Vagina (tissue), 2 donors: ENCODE results near the gene RINL. TPM values are rescaled to one million over a fixed set of nuclear protein-coding genes. Genes with fewer than 3 reads are reported as not detected.

Experiments
- DNase-seq, 2 donors: peaks; one replicate each; pipeline ENCODE4 v3.0.0-alpha.2; 2017; ENCODE audit errors: extremely low spot score in 2 of 2
- H3K27ac ChIP-seq: fragments of 200-600 bp; sonication (generic); one replicate; pipeline ENCODE4 v1.5.1; 2019
- H3K27me3 ChIP-seq: fragments of 200-600 bp; sonication (generic); one replicate; pipeline ENCODE4 v1.5.1; 2019
- H3K36me3 ChIP-seq, 2 donors: fragments of 200-600 bp; sonication (generic); one replicate each; pipeline ENCODE4 v1.5.1; 2017 to 2019
- H3K4me1 ChIP-seq: fragments of 200-600 bp; sonication (generic); one replicate; pipeline ENCODE4 v1.5.1; 2019
- H3K4me3 ChIP-seq, 2 donors: fragments of 200-600 bp; sonication (generic); 1 replicate in 1 of 2; 2 replicates in 1 of 2; pipeline ENCODE4 v1.5.1; 2016 to 2019
- H3K9me3 ChIP-seq: fragments of 200-600 bp; sonication (generic); one replicate; pipeline ENCODE4 v1.5.1; 2019
- POLR2A ChIP-seq, 2 donors: fragments of 450-650 bp; IDR thresholded peaks; one replicate each; pipeline ENCODE4 v1.6.1; 2017; ENCODE audit warnings: antibody characterized with exemption in 2 of 2, mild to moderate bottlenecking in 2 of 2, moderate library complexity in 2 of 2
- POLR2AphosphoS5 ChIP-seq, 2 donors: sonication (generic); formaldehyde crosslinking; IDR thresholded peaks; one replicate each; pipeline ENCODE4 v1.9.0; 2017; ENCODE audit warnings: antibody characterized with exemption in 2 of 2, mild to moderate bottlenecking in 2 of 2, low read depth in 1 of 2; ENCODE audit not compliant: insufficient read depth in 1 of 2
- intact Hi-C: fragments of 100-400 bp; cut with DNase I; formaldehyde crosslinking; loops from one replicate; pipeline ENCODE4 v1.15.1; 2023
- total RNA-seq: library from RNA; depleted of rRNA; stranded (reverse); fragments of >200 nt; gene quantifications from one replicate; pipeline ENCODE4 v1.2.3, GENCODE V29; 2016
- TF ChIP-seq, protein P1 (sequence below), 3 experiments: fragments of 450-650 bp in 2 of 3; fragments of 200-600 bp in 1 of 3; sonication (generic) in 1 of 3; IDR thresholded peaks; one replicate each; pipeline ENCODE4 v1.5.1; 2017 to 2019; ENCODE audit warnings: antibody characterized with exemption in 3 of 3, mild to moderate bottlenecking in 2 of 3, moderate library complexity in 2 of 3

The RINL gene
- total RNA-seq, 1 donor from 2014 or later: 7.4 TPM

- Histone ChIP-seq H3K27ac (no peak overlapping the region), H3K4me3 (no peak overlapping the region), H3K4me1 (no peaks in the 10 kb centered on the region), H3K27me3 (no peaks in the 10 kb centered on the region), H3K9me3 (no peaks in the 10 kb centered on the region), H3K36me3 (peaks cover 0 to 15% of the 10 kb centered on the region in 2 donors)
- TF ChIP-seq, protein P1, sequence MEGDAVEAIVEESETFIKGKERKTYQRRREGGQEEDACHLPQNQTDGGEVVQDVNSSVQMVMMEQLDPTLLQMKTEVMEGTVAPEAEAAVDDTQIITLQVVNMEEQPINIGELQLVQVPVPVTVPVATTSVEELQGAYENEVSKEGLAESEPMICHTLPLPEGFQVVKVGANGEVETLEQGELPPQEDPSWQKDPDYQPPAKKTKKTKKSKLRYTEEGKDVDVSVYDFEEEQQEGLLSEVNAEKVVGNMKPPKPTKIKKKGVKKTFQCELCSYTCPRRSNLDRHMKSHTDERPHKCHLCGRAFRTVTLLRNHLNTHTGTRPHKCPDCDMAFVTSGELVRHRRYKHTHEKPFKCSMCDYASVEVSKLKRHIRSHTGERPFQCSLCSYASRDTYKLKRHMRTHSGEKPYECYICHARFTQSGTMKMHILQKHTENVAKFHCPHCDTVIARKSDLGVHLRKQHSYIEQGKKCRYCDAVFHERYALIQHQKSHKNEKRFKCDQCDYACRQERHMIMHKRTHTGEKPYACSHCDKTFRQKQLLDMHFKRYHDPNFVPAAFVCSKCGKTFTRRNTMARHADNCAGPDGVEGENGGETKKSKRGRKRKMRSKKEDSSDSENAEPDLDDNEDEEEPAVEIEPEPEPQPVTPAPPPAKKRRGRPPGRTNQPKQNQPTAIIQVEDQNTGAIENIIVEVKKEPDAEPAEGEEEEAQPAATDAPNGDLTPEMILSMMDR (IDR thresholded peaks at IDR 0.05): no peak
- no peak for TF ChIP-seq POLR2A (IDR thresholded peaks at IDR 0.05)
- DNase-seq: no peak
- intact Hi-C loops: no loop called here
These were observed 32.4 kb upstream of the RINL start for GRCh38 chr19:38910488-38910887.

- Histone ChIP-seq H3K36me3 (peaks cover 0 to 22% of the 10 kb centered on the region in 2 donors), H3K4me1 (no peaks in the 10 kb centered on the region), H3K9me3 (no peaks in the 10 kb centered on the region), H3K27me3 (no peaks in the 10 kb centered on the region), H3K4me3 (no peak overlapping the region), H3K27ac (no peak overlapping the region)
- TF ChIP-seq POLR2A (IDR thresholded peaks at IDR 0.05) (no peak), POLR2AphosphoS5 (IDR thresholded peaks at IDR 0.05; ENCODE audit: insufficient read depth in 1 of 2, low read depth in 1 of 2) (no peak)
- TF ChIP-seq, protein P1 (IDR thresholded peaks at IDR 0.05): no peak
- intact Hi-C loops: no loop called here
- no peak for DNase-seq
These were observed 30.8 kb upstream of the RINL start for GRCh38 chr19:38908911-38909310.

- Histone ChIP-seq H3K4me1 (no peaks in the 10 kb centered on the region), H3K27me3 (no peaks in the 10 kb centered on the region), H3K4me3 (no peak overlapping the region), H3K36me3 (peaks cover 0 to 22% of the 10 kb centered on the region in 2 donors), H3K9me3 (no peaks in the 10 kb centered on the region), H3K27ac (no peak overlapping the region)
- TF ChIP-seq POLR2AphosphoS5 (IDR thresholded peaks at IDR 0.05; ENCODE audit: insufficient read depth in 1 of 2, low read depth in 1 of 2) (no peak), POLR2A (IDR thresholded peaks at IDR 0.05) (no peak)
- TF ChIP-seq, protein P1 (IDR thresholded peaks at IDR 0.05): no peak
- DNase-seq: no peak
- intact Hi-C loops: no loop called here
These were observed 29.6 kb upstream of the RINL start for GRCh38 chr19:38907670-38908069.

- TF ChIP-seq, protein P1 (IDR thresholded peaks at IDR 0.05): no peak
- TF ChIP-seq POLR2AphosphoS5 (IDR thresholded peaks at IDR 0.05; ENCODE audit: insufficient read depth in 1 of 2, low read depth in 1 of 2) (no peak), POLR2A (IDR thresholded peaks at IDR 0.05) (no peak)
- Histone ChIP-seq H3K4me3 (no peak overlapping the region), H3K36me3 (peaks cover 0 to 22% of the 10 kb centered on the region in 2 donors), H3K27ac (no peak overlapping the region), H3K4me1 (no peaks in the 10 kb centered on the region), H3K9me3 (no peaks in the 10 kb centered on the region), H3K27me3 (no peaks in the 10 kb centered on the region)
- intact Hi-C loops: no loop called here
- DNase-seq: no peak
These were observed 29.2 kb upstream of the RINL start for GRCh38 chr19:38907227-38907626.

DNA sequence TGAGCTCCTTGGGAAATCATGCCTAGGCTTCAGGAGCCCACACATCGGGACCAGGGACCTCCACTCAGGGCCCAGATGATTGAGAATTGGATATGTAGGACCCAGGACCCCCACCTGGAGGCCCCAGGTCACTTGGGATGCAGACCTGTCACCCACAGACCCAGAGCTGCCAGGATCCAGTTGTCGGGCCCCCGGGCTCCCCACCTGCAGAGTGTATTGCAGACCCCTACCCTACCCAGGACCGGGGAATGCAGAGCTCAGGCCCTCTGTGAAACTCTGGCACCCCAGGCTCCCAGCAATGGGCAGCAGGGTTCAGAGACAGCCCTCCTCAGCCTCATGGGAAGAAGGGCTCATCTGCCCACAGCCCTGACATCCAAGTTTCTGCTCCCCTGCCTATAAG, 27.5 kb upstream of the RINL start:
- Histone ChIP-seq H3K27ac (no peak overlapping the region), H3K4me1 (peaks cover 11% of the 10 kb centered on the region), H3K36me3 (peaks cover 0 to 22% of the 10 kb centered on the region in 2 donors), H3K4me3 (no peak overlapping the region), H3K9me3 (no peaks in the 10 kb centered on the region), H3K27me3 (no peaks in the 10 kb centered on the region)
- DNase-seq: no peak
- no peak for TF ChIP-seq POLR2A (IDR thresholded peaks at IDR 0.05)
- TF ChIP-seq, protein P1 (IDR thresholded peaks at IDR 0.05): no peak
- TF ChIP-seq POLR2AphosphoS5 (IDR thresholded peaks at IDR 0.05; ENCODE audit: insufficient read depth in 1 of 2, low read depth in 1 of 2): no peak
- intact Hi-C loops: no loop called here
